Measurements from ENCODE around the gene GDF9. TPM values are rescaled to one million over a fixed set of nuclear protein-coding genes. Genes with fewer than 3 reads are reported as not detected.

Gene GDF9
- total RNA-seq, 1 donor from 2014 or later = 0.88 TPM

GRCh38 chr5:132828846-132829494 lies 37.3 kb downstream of the GDF9 start:
- no peak overlapping the region for H3K4me3 ChIP-seq (ENCODE audit: low read depth, low read length)
- no peak for TF ChIP-seq CTCF (IDR thresholded peaks at IDR 0.05; ENCODE audit: insufficient read depth, low read length, poor library complexity, severe bottlenecking)
- no peaks in the 10 kb centered on the region for H3K36me3 ChIP-seq (ENCODE audit: control insufficient read depth, insufficient read depth, low read length)
- peaks cover 2% of the 10 kb centered on the region for H3K27me3 ChIP-seq (ENCODE audit: control insufficient read depth, insufficient read depth, low read length)
- no peak for DNase-seq (ENCODE audit: low read depth)

DNA sequence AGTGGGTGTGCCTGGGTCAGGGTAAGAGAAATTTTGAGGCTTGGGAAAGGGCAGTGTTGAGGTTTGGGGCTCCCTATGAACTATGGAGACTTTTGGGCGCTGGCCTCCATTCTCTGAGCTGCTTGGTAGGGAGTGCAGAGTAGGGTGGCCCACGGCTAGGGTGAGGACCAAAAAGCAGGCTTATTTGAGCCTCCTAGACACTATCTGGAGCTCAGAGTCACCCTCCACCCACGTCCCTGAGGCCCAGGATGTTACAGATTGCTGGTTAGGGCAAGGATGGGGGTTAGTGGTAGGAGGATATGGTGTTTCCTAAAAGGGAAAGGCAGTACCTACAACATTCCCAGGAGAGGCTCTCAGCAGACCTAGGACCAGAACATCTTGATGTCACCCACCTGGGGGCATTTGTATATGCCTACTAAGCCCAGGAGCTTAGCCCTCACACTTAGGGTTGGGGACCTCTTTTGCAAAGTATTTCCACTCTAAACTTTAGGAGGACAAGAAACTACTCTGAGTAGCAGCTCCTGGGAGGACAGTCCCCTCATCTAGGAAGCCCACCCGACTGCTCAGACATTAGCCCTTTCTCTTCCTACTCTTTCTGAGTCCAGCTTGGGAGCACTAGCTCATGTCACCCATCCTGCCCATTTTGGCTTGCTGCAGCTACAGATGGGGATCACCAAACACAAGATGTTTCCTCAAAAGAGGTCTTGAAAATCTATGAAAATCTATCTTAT lies 38.2 kb downstream of the GDF9 start:
- TF ChIP-seq CTCF (IDR thresholded peaks at IDR 0.05; ENCODE audit: insufficient read depth, low read length, poor library complexity, severe bottlenecking) = no peak
- DNase-seq (ENCODE audit: low read depth) = no peak
- H3K36me3 ChIP-seq (ENCODE audit: control insufficient read depth, insufficient read depth, low read length) = no peaks in the 10 kb centered on the region
- no peak overlapping the region for H3K4me3 ChIP-seq (ENCODE audit: low read depth, low read length)
- peaks cover 2% of the 10 kb centered on the region for H3K27me3 ChIP-seq (ENCODE audit: control insufficient read depth, insufficient read depth, low read length)

- Histone ChIP-seq H3K36me3 (ENCODE audit: control insufficient read depth, insufficient read depth, low read length) (no peaks in the 10 kb centered on the region), H3K27me3 (ENCODE audit: control insufficient read depth, insufficient read depth, low read length) (peaks cover 2% of the 10 kb centered on the region), H3K4me3 (ENCODE audit: low read depth, low read length) (no peak overlapping the region)
- no peak for TF ChIP-seq CTCF (IDR thresholded peaks at IDR 0.05; ENCODE audit: insufficient read depth, low read length, poor library complexity, severe bottlenecking)
- DNase-seq (ENCODE audit: low read depth) = no peak
Observed at GRCh38 chr5:132826424-132827082, 39.7 kb downstream of the GDF9 start.

- no peak for TF ChIP-seq CTCF (IDR thresholded peaks at IDR 0.05; ENCODE audit: insufficient read depth, low read length, poor library complexity, severe bottlenecking)
- Histone ChIP-seq H3K4me3 (ENCODE audit: low read depth, low read length) (no peak overlapping the region), H3K27me3 (ENCODE audit: control insufficient read depth, insufficient read depth, low read length) (peaks cover 2% of the 10 kb centered on the region), H3K36me3 (ENCODE audit: control insufficient read depth, insufficient read depth, low read length) (no peaks in the 10 kb centered on the region)
- DNase-seq (ENCODE audit: low read depth) = no peak
Observed at GRCh38 chr5:132825834-132826391, 40.4 kb downstream of the GDF9 start.

- DNase-seq (ENCODE audit: low read depth) = no peak
- Histone ChIP-seq H3K36me3 (ENCODE audit: control insufficient read depth, insufficient read depth, low read length) (no peaks in the 10 kb centered on the region), H3K4me3 (ENCODE audit: low read depth, low read length) (no peak overlapping the region), H3K27me3 (ENCODE audit: control insufficient read depth, insufficient read depth, low read length) (peaks cover 2% of the 10 kb centered on the region)
- no peak for TF ChIP-seq CTCF (IDR thresholded peaks at IDR 0.05; ENCODE audit: insufficient read depth, low read length, poor library complexity, severe bottlenecking)
Observed at GRCh38 chr5:132825033-132825833, 41.0 kb downstream of the GDF9 start.
